GM23338 (cell line): ENCODE data around the gene PTPRF. TPM values are rescaled to one million over a fixed set of nuclear protein-coding genes. Genes with fewer than 3 reads are reported as not detected.
A peak's percentile ranks its signal among the peaks of the same experiment; 100 is the strongest.

Experiments used
- ATAC-seq: fragments of 200-7000 bp; cut with Tn5 transposase; 3 replicates; pipeline ENCODE4 v1.9.1; 2020
- DNase-seq: peaks from one replicate; pipeline ENCODE4 v3.0.0-alpha.2; 2015; ENCODE audit warnings: low spot score
- H2AFZ ChIP-seq: fragments of 200-600 bp; sonication (generic); 2 replicates; pipeline ENCODE4 v1.8.0; 2016; ENCODE audit warnings: antibody characterized with exemption, mild to moderate bottlenecking, moderate library complexity
- H3F3A ChIP-seq: fragments of 200-600 bp; sonication (generic); replicated peaks from 2 replicates; pipeline ENCODE4 v1.8.0; 2017; ENCODE audit warnings: antibody characterized with exemption, mixed run types, low read depth
- H3K27ac ChIP-seq: fragments of 200-600 bp; sonication (generic); 2 replicates; pipeline ENCODE4 v1.6.1; 2016; ENCODE audit warnings: low read depth
- H3K27me3 ChIP-seq: fragments of 200-600 bp; sonication (generic); 2 replicates; pipeline ENCODE4 v1.8.0; 2016; ENCODE audit warnings: mild to moderate bottlenecking, mixed run types, moderate library complexity; ENCODE audit not compliant: insufficient read depth
- H3K36me3 ChIP-seq: fragments of 200-600 bp; sonication (generic); 2 replicates; pipeline ENCODE4 v1.8.0; 2016; ENCODE audit warnings: mild to moderate bottlenecking; ENCODE audit not compliant: insufficient read depth
- H3K4me1 ChIP-seq: fragments of 200-600 bp; sonication (generic); 2 replicates; pipeline ENCODE4 v1.8.0; 2016; ENCODE audit warnings: mild to moderate bottlenecking, moderate library complexity; ENCODE audit not compliant: insufficient read depth
- H3K4me2 ChIP-seq: fragments of 200-600 bp; sonication (generic); 2 replicates; pipeline ENCODE4 v1.7.1; 2017; ENCODE audit warnings: mixed run types
- H3K4me3 ChIP-seq: fragments of 200-600 bp; sonication (generic); 2 replicates; pipeline ENCODE4 v1.6.1; 2016; ENCODE audit warnings: mixed run types
- H3K79me2 ChIP-seq: fragments of 200-600 bp; sonication (generic); replicated peaks from 2 replicates; pipeline ENCODE4 v1.8.0; 2017; ENCODE audit warnings: mild to moderate bottlenecking; ENCODE audit not compliant: insufficient read depth
- H3K9me2 ChIP-seq: fragments of 200-600 bp; sonication (generic); 2 replicates; pipeline ENCODE4 v1.8.0; 2017; ENCODE audit not compliant: insufficient read depth
- H4K20me1 ChIP-seq: fragments of 200-600 bp; sonication (generic); replicated peaks from 2 replicates; pipeline ENCODE4 v1.8.0; 2017; ENCODE audit warnings: mild to moderate bottlenecking; ENCODE audit not compliant: insufficient read depth
- H3K27ac Mint-ChIP-seq: 2 replicates; pipeline ENCODE4 v1.8.0; 2020; ENCODE audit warnings: inconsistent platforms, mild to moderate bottlenecking, moderate library complexity, mixed read lengths
- H3K27me3 Mint-ChIP-seq: 3 replicates; pipeline ENCODE4 v1.8.0; 2022; ENCODE audit warnings: low read depth, mild to moderate bottlenecking, moderate library complexity, mixed read lengths, inconsistent platforms; ENCODE audit not compliant: insufficient read depth, poor library complexity
- H3K36me3 Mint-ChIP-seq: 3 replicates; pipeline ENCODE4 v1.8.0; 2021; ENCODE audit warnings: low read depth, mild to moderate bottlenecking, inconsistent platforms, moderate library complexity, mixed read lengths
- H3K4me1 Mint-ChIP-seq: 3 replicates; pipeline ENCODE4 v1.8.0; 2020; ENCODE audit warnings: mild to moderate bottlenecking, inconsistent platforms, mixed read lengths
- H3K4me3 Mint-ChIP-seq: 3 replicates; pipeline ENCODE4 v1.8.0; 2021; ENCODE audit warnings: moderate library complexity, mild to moderate bottlenecking, inconsistent platforms, mixed read lengths
- H3K9me3 Mint-ChIP-seq: 3 replicates; pipeline ENCODE4 v1.8.0; 2020; ENCODE audit warnings: moderate library complexity, mild to moderate bottlenecking, inconsistent platforms, mixed read lengths
- EZH2 ChIP-seq: fragments of 200-600 bp; sonication (generic); IDR thresholded peaks from one replicate; pipeline ENCODE4 v1.8.0; 2017; ENCODE audit warnings: antibody characterized with exemption, mild to moderate bottlenecking, low read depth; ENCODE audit not compliant: unreplicated experiment
- JUNB ChIP-seq: IDR thresholded peaks from one replicate; pipeline ENCODE4 v1.6.1; 2016; ENCODE audit warnings: antibody characterized with exemption; ENCODE audit not compliant: unreplicated experiment
- STAT1 ChIP-seq: IDR thresholded peaks from one replicate; pipeline ENCODE4 v1.6.1; 2016; ENCODE audit warnings: antibody characterized with exemption; ENCODE audit not compliant: unreplicated experiment
- ZNF114 ChIP-seq: fragments of 250-450 bp; sonication (Bioruptor Pico); IDR thresholded peaks from 2 replicates; pipeline ENCODE4 v1.5.0; 2020; ENCODE audit warnings: mild to moderate bottlenecking, moderate library complexity
- ZNF331 ChIP-seq: fragments of 250-450 bp; sonication (Bioruptor Pico); IDR thresholded peaks from 2 replicates; pipeline ENCODE4 v1.5.0; 2020; ENCODE audit warnings: low read depth, mild to moderate bottlenecking, moderate library complexity
- polyA plus RNA-seq: library from polyadenylated mRNA; unstranded; fragments of >200 nt; fragmentation: Nextera tagmentation; extraction: Ambion mirVana; gene quantifications from 2 replicates; pipeline ENCODE4 v1.2.1, GENCODE V29; 2016
- total RNA-seq: library from RNA; depleted of rRNA; stranded (reverse); fragments of >200 nt; shearing (Covaris generic); gene quantifications from 2 replicates; pipeline ENCODE4 v1.2.3, GENCODE V29; 2014
- TF ChIP-seq, protein P1 (sequence below): IDR thresholded peaks from one replicate; pipeline ENCODE4 v1.6.1; 2018; ENCODE audit warnings: antibody characterized with exemption; ENCODE audit not compliant: unreplicated experiment

Gene PTPRF
- total and polyA plus RNA-seq, 2 experiments from 2014 or later = 52.4 to 173 TPM

DNA sequence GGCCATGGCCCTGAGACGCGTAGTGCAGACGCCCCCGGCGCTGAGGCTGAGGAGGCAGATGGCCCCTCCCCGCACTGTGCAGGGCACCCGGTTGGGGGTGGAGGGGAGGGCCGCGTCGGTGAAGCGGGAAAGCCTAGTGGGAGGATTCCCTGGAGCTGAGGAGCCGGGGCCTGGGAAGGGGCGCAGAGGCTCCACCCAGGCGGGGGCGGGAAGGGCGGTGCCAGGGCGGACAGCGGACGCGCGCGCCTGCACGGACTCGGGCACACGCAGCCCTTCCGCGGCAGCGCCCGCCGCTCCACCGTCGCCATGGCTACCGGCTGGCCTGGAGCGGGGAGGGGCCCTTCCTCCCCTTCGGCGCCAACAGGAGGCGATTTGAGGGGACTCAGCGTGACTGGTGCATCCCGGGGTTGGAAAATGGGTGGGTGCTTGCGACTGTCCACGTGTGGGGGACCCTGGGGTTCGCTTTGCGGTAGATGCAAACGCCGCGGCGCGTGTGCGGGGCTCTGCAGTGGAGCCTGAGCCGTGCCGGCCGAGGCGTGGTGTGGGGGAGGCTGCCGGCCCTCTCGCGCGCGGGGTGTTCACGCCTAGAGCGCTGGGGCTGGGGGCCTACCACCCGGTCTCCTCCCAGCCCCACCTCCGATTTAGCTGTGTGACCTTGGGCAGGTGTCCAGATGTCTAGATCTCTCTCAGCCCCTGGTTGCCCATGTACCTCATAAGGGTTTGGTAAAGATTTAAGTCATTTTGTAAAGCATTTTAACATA is 35.1 kb downstream of the PTPRF start:
- DNase-seq (peak; percentile 84), ATAC-seq (peak; percentile 86)
- H3K79me2 ChIP-seq = peaks cover 11% of the 10 kb centered on the region
- no peak overlapping the region for H3K27ac Mint-ChIP-seq
- peaks cover 23% of the 10 kb centered on the region; the same call in 2 of the 3 replicates for H3K36me3 Mint-ChIP-seq
- no peaks in the 10 kb centered on the region for H3K9me3 Mint-ChIP-seq
- TF ChIP-seq ZNF114 (CRISPR knock-in tag) (no peak), STAT1 (no peak), ZNF331 (CRISPR knock-in tag) (no peak)
- peaks cover 14% of the 10 kb centered on the region for H4K20me1 ChIP-seq
- no peaks in the 10 kb centered on the region for H3K36me3 ChIP-seq
- H3F3A ChIP-seq = 0 out of 2 replicates have a peak, but pooled peaks cover 5% of the 10 kb centered on the region
- peaks cover 25% of the 10 kb centered on the region for H3K27me3 Mint-ChIP-seq
- H3K4me1 ChIP-seq = peaks cover 23% of the 10 kb centered on the region
- H3K4me2 ChIP-seq = peak overlapping the region; percentile 87
- peak overlapping the region; percentile 62 for H3K4me3 ChIP-seq
- H3K9me2 ChIP-seq = no peaks in the 10 kb centered on the region
- H3K4me1 Mint-ChIP-seq = peaks cover 34% of the 10 kb centered on the region
- H3K4me3 Mint-ChIP-seq = peak overlapping the region; percentile 58
- H3K27ac ChIP-seq = no peak overlapping the region
- H3K27me3 ChIP-seq = no peaks in the 10 kb centered on the region
- no peak overlapping the region for H2AFZ ChIP-seq

DNA sequence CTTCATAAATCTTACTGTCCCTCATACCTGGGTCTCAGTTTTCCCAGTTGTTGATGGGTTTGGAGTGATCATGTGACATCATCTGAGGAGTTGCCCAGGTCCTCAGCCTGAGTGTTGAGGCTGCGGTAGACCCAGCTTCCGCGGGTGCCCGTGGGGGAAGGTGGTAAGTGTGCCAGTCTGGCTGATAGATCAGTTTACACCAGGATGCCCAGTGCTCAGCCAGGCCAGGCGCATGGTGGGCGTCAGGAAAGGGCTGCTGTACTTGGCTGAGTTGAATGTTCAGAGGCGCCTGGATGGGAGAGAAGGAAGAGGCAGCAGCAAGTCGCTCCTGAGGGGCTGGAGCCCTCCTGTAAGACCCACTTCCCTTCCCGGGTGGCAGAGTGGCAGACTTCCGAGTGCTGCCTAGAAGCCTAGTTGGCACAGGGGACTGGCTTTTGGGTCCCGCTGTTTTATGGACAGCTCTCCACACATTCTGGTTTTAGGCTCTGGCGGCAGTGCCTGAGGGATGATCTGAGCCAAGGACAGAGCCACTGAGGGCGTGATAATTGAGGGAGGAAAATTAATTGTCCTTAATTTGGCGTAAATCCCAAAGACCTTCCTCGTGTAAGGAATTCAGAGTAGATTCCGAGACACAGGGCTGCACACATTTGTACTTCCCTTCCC is 35.8 kb downstream of the PTPRF start:
- no peak overlapping the region for H3K27ac Mint-ChIP-seq

More for the DNA sequence above, 35.8 kb downstream of the PTPRF start:
- Mint-ChIP-seq H3K27me3 (peaks cover 29% of the 10 kb centered on the region), H3K4me1 (peaks cover 34% of the 10 kb centered on the region), H3K9me3 (no peaks in the 10 kb centered on the region), H3K36me3 (peaks cover 31% of the 10 kb centered on the region), H3K4me3 (peak overlapping the region; percentile 36; the same call in 1 of the 3 replicates)
- ATAC-seq (no peak), DNase-seq (no peak)
- no peak overlapping the region for H2AFZ ChIP-seq
- TF ChIP-seq JUNB = no peak
- no peak for TF ChIP-seq EZH2
- TF ChIP-seq, protein P1, sequence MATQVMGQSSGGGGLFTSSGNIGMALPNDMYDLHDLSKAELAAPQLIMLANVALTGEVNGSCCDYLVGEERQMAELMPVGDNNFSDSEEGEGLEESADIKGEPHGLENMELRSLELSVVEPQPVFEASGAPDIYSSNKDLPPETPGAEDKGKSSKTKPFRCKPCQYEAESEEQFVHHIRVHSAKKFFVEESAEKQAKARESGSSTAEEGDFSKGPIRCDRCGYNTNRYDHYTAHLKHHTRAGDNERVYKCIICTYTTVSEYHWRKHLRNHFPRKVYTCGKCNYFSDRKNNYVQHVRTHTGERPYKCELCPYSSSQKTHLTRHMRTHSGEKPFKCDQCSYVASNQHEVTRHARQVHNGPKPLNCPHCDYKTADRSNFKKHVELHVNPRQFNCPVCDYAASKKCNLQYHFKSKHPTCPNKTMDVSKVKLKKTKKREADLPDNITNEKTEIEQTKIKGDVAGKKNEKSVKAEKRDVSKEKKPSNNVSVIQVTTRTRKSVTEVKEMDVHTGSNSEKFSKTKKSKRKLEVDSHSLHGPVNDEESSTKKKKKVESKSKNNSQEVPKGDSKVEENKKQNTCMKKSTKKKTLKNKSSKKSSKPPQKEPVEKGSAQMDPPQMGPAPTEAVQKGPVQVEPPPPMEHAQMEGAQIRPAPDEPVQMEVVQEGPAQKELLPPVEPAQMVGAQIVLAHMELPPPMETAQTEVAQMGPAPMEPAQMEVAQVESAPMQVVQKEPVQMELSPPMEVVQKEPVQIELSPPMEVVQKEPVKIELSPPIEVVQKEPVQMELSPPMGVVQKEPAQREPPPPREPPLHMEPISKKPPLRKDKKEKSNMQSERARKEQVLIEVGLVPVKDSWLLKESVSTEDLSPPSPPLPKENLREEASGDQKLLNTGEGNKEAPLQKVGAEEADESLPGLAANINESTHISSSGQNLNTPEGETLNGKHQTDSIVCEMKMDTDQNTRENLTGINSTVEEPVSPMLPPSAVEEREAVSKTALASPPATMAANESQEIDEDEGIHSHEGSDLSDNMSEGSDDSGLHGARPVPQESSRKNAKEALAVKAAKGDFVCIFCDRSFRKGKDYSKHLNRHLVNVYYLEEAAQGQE = no peak
- peaks cover 23% of the 10 kb centered on the region for H3K4me1 ChIP-seq
- H3K79me2 ChIP-seq = peaks cover 5% of the 10 kb centered on the region
- peak overlapping the region; percentile 62; the same call in 1 of the 2 replicates for H3K4me3 ChIP-seq
- H3K4me2 ChIP-seq = peak overlapping the region; percentile 87; the same call in 1 of the 2 replicates
- H3K36me3 ChIP-seq = no peaks in the 10 kb centered on the region
- H3K27ac ChIP-seq = 0 out of 2 replicates have a peak overlapping the region, but pooled peaks have one; percentile 59
- no peaks in the 10 kb centered on the region for H3K27me3 ChIP-seq
- peaks cover 14% of the 10 kb centered on the region for H4K20me1 ChIP-seq
- H3F3A ChIP-seq = 0 out of 2 replicates have a peak, but pooled peaks cover 5% of the 10 kb centered on the region
- H3K9me2 ChIP-seq = no peaks in the 10 kb centered on the region
